HG03196 (cell line): Measurements from ENCODE around the gene C1S.
"Not testable (repeated sequence)": the region's sequence is repeated elsewhere in the genome, so short reads cannot be mapped to it uniquely, and the experiment has no call there.

ENCODE experiments used
- ATAC-seq: cut with Tn5 transposase; IDR thresholded peaks from one replicate; pipeline ENCODE4 v1.9.1; 2021; ENCODE audit not compliant: unreplicated experiment

The C1S gene

GRCh38 chr12:7060353-7060954 lies at the start of gene C1S:
Gene C1S, plus strand, starts transcription at chr12:7060718. Its CDS starts 1,195 bp downstream, at chr12:7061913.
- ATAC-seq, result no peak

- not testable (repeated sequence) for ATAC-seq
Observed at GRCh38 chr12:7011398-7011797, 49.1 kb upstream of the C1S start.

GRCh38 chr12:7012024-7012607 lies 48.4 kb upstream of the C1S start:
- no peak for ATAC-seq

- ATAC-seq, result no peak
Observed at GRCh38 chr12:7013101-7013500, 47.4 kb upstream of the C1S start.

- ATAC-seq, result no peak
Observed at GRCh38 chr12:7015555-7016370, 44.8 kb upstream of the C1S start.

- ATAC-seq, result no peak
Observed at GRCh38 chr12:7016958-7017571, 43.5 kb upstream of the C1S start.

- peak; percentile 23 for ATAC-seq
Observed at GRCh38 chr12:7017870-7018349, 42.6 kb upstream of the C1S start.

GRCh38 chr12:7018350-7019042 lies 42.0 kb upstream of the C1S start, which contains the start of gene LPCAT3:
Gene LPCAT3, minus strand, starts transcription at chr12:7018476. Its CDS starts 52 bp downstream, at chr12:7018424.
- peak; percentile 95 for ATAC-seq

GRCh38 chr12:7019043-7019569 lies 41.4 kb upstream of the C1S start:
- no peak for ATAC-seq

GRCh38 chr12:7021956-7022355 lies 38.6 kb upstream of the C1S start:
- no peak for ATAC-seq

- no peak for ATAC-seq
Observed at GRCh38 chr12:7023114-7023513, 37.4 kb upstream of the C1S start.

- no peak for ATAC-seq
Observed at GRCh38 chr12:7026854-7027253, 33.7 kb upstream of the C1S start.

- no peak for ATAC-seq
Observed at GRCh38 chr12:7031306-7031705, 29.2 kb upstream of the C1S start.

GRCh38 chr12:7032990-7033389 lies 27.5 kb upstream of the C1S start:
- ATAC-seq, result no peak

- no peak for ATAC-seq
Observed at GRCh38 chr12:7034464-7034863, 26.1 kb upstream of the C1S start.

- no peak for ATAC-seq
Observed at GRCh38 chr12:7035463-7035862, 25.1 kb upstream of the C1S start.

GRCh38 chr12:7037411-7037810 lies 23.1 kb upstream of the C1S start:
- not testable (repeated sequence) for ATAC-seq

GRCh38 chr12:7038591-7038990 lies 21.9 kb upstream of the C1S start:
- ATAC-seq, result no peak

GRCh38 chr12:7039403-7039802 lies 21.1 kb upstream of the C1S start:
- no peak for ATAC-seq

GRCh38 chr12:7042842-7043241 lies 17.7 kb upstream of the C1S start:
- ATAC-seq, result no peak

- ATAC-seq, result no peak
Observed at GRCh38 chr12:7045913-7046312, 14.6 kb upstream of the C1S start.
